ENCODE data around the gene WDHD1.
"Not testable (repeated sequence)": the region's sequence is repeated elsewhere in the genome, so short reads cannot be mapped to it uniquely, and the experiment has no call there.

The WDHD1 gene

DNA sequence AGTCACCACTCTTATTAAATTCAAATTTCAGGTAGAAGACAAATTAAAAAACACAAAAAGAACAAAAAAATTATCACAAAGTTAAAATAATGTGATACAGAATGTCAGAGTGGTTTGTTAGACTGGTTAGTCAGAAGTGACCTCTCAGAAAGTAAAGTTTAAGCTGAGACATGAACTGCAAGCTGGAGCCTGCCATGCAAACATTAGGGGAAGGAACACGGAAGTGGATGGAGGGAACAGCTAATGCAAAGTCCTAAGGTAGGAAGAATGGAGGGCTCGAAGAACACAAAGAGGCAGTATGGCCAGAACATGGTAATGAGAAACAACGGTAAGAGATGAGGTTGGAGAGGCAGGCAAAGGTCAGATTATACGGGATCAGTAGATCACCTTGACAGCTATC is 41.7 kb downstream of the WDHD1 start:
- H3K9ac ChIP-seq (ENCODE audit: low read length): no peak overlapping the region
- no peaks in the 10 kb centered on the region for H3K9me3 ChIP-seq (ENCODE audit: low read length)
- H3K27ac ChIP-seq (ENCODE audit: low read depth, low read length): no peak overlapping the region
- H3K4me3 ChIP-seq (ENCODE audit: low read depth in 1 of 2, low read length in 2 of 2): no peak overlapping the region
- H3K36me3 ChIP-seq (ENCODE audit: insufficient read depth, low read length): no peaks in the 10 kb centered on the region
- H3K4me1 ChIP-seq (ENCODE audit: insufficient read depth, low read length): no peaks in the 10 kb centered on the region
- H3K27me3 ChIP-seq (ENCODE audit: control insufficient read depth in 1 of 2, insufficient read depth in 2 of 2, low read length in 2 of 2): no peaks in the 10 kb centered on the region

GRCh38 chr14:54981698-54982097 is 45.2 kb downstream of the WDHD1 start:
- Histone ChIP-seq H3K27me3 (ENCODE audit: control insufficient read depth in 1 of 2, insufficient read depth in 2 of 2, low read length in 2 of 2) (no peaks in the 10 kb centered on the region), H3K9me3 (ENCODE audit: low read length) (no peaks in the 10 kb centered on the region), H3K27ac (ENCODE audit: low read depth, low read length) (no peak overlapping the region), H3K4me1 (ENCODE audit: insufficient read depth, low read length) (no peaks in the 10 kb centered on the region), H3K4me3 (ENCODE audit: low read depth in 1 of 2, low read length in 2 of 2) (no peak overlapping the region), H3K9ac (ENCODE audit: low read length) (no peak overlapping the region), H3K36me3 (ENCODE audit: insufficient read depth, low read length) (no peaks in the 10 kb centered on the region)

- Histone ChIP-seq H3K9ac (ENCODE audit: low read length) (no peak overlapping the region), H3K9me3 (ENCODE audit: low read length) (no peaks in the 10 kb centered on the region), H3K4me3 (ENCODE audit: low read depth in 1 of 2, low read length in 2 of 2) (no peak overlapping the region), H3K4me1 (ENCODE audit: insufficient read depth, low read length) (no peaks in the 10 kb centered on the region), H3K27me3 (ENCODE audit: control insufficient read depth in 1 of 2, insufficient read depth in 2 of 2, low read length in 2 of 2) (no peaks in the 10 kb centered on the region), H3K27ac (ENCODE audit: low read depth, low read length) (no peak overlapping the region), H3K36me3 (ENCODE audit: insufficient read depth, low read length) (no peaks in the 10 kb centered on the region)
Observed at GRCh38 chr14:54979039-54979438, 47.9 kb downstream of the WDHD1 start.

GRCh38 chr14:54976316-54976715 is 50.6 kb downstream of the WDHD1 start:
- no peaks in the 10 kb centered on the region for H3K36me3 ChIP-seq (ENCODE audit: insufficient read depth, low read length)
- H3K9me3 ChIP-seq (ENCODE audit: low read length): no peaks in the 10 kb centered on the region
- H3K4me1 ChIP-seq (ENCODE audit: insufficient read depth, low read length): no peaks in the 10 kb centered on the region
- no peak overlapping the region for H3K9ac ChIP-seq (ENCODE audit: low read length)
- no peak overlapping the region for H3K27ac ChIP-seq (ENCODE audit: low read depth, low read length)
- H3K27me3 ChIP-seq (ENCODE audit: control insufficient read depth in 1 of 2, insufficient read depth in 2 of 2, low read length in 2 of 2): no peaks in the 10 kb centered on the region
- no peak overlapping the region for H3K4me3 ChIP-seq (ENCODE audit: low read depth in 1 of 2, low read length in 2 of 2)

- Histone ChIP-seq H3K27me3 (ENCODE audit: control insufficient read depth in 1 of 2, insufficient read depth in 2 of 2, low read length in 2 of 2) (no peaks in the 10 kb centered on the region), H3K4me1 (ENCODE audit: insufficient read depth, low read length) (no peaks in the 10 kb centered on the region), H3K27ac (ENCODE audit: low read depth, low read length) (no peak overlapping the region), H3K4me3 (ENCODE audit: low read depth in 1 of 2, low read length in 2 of 2) (no peak overlapping the region), H3K9ac (ENCODE audit: low read length) (no peak overlapping the region), H3K36me3 (ENCODE audit: insufficient read depth, low read length) (no peaks in the 10 kb centered on the region), H3K9me3 (ENCODE audit: low read length) (no peaks in the 10 kb centered on the region)
Observed at GRCh38 chr14:54975856-54976255, 51.0 kb downstream of the WDHD1 start.

GRCh38 chr14:54974788-54975414 is 52.0 kb downstream of the WDHD1 start:
- Histone ChIP-seq H3K27me3 (ENCODE audit: control insufficient read depth in 1 of 2, insufficient read depth in 2 of 2, low read length in 2 of 2) (no peaks in the 10 kb centered on the region), H3K36me3 (ENCODE audit: insufficient read depth, low read length) (no peaks in the 10 kb centered on the region), H3K4me1 (ENCODE audit: insufficient read depth, low read length) (no peaks in the 10 kb centered on the region), H3K9me3 (ENCODE audit: low read length) (no peaks in the 10 kb centered on the region), H3K27ac (ENCODE audit: low read depth, low read length) (no peak overlapping the region), H3K9ac (ENCODE audit: low read length) (no peak overlapping the region), H3K4me3 (ENCODE audit: low read depth in 1 of 2, low read length in 2 of 2) (no peak overlapping the region)

DNA sequence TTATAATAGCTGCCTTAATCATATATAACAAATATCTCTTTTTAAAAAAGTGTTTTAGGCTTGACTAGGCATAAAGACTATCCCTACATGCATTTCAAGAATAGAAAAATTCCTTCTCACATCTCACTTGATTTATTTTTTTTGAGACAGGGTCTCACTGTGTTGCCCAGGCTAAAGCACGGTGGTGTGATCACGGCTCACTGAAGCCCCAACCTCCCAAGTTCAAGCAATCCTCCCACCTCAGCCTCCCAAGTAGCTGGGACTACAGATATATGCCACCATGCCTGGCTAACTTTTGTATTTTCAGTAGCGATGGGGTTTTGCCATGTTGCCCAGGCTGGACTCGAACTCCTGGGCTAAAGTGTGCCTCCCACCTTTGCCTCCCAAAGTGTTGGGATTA is 59.4 kb downstream of the WDHD1 start:
- no peaks in the 10 kb centered on the region for H3K9me3 ChIP-seq (ENCODE audit: low read length)
- no peak overlapping the region for H3K9ac ChIP-seq (ENCODE audit: low read length)
- H3K4me3 ChIP-seq (ENCODE audit: low read depth in 1 of 2, low read length in 2 of 2): no peak overlapping the region
- no peaks in the 10 kb centered on the region for H3K4me1 ChIP-seq (ENCODE audit: insufficient read depth, low read length)
- H3K27ac ChIP-seq (ENCODE audit: low read depth, low read length): no peak overlapping the region
- no peaks in the 10 kb centered on the region for H3K36me3 ChIP-seq (ENCODE audit: insufficient read depth, low read length)
- H3K27me3 ChIP-seq (ENCODE audit: control insufficient read depth in 1 of 2, insufficient read depth in 2 of 2, low read length in 2 of 2): no peaks in the 10 kb centered on the region

DNA sequence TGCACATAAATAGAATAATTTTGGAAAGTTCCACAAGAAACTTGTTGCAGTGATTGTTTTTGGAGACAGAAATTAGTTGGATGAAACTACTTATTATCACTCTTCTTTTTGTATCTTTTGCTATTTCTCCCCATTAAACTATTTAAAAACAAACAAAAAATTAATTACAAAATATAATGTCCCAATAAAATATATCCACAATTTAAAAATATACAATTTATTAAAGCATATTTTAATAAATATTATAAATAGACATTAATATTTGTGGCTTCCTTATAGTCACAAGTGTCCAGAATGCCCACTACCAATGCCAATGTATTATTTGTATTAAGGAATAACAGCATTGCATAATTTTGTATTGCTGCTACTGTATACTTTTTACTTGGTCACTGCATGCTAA is 71.8 kb downstream of the WDHD1 start:
- Histone ChIP-seq H3K9ac (ENCODE audit: low read length) (no peak overlapping the region), H3K27me3 (ENCODE audit: control insufficient read depth in 1 of 2, insufficient read depth in 2 of 2, low read length in 2 of 2) (no peaks in the 10 kb centered on the region), H3K4me3 (ENCODE audit: low read depth in 1 of 2, low read length in 2 of 2) (no peak overlapping the region), H3K36me3 (ENCODE audit: insufficient read depth, low read length) (no peaks in the 10 kb centered on the region), H3K4me1 (ENCODE audit: insufficient read depth, low read length) (no peaks in the 10 kb centered on the region), H3K27ac (ENCODE audit: low read depth, low read length) (no peak overlapping the region), H3K9me3 (ENCODE audit: low read length) (no peaks in the 10 kb centered on the region)

GRCh38 chr14:54953609-54954008 is 73.3 kb downstream of the WDHD1 start:
- not testable (repeated sequence) for H3K27me3 ChIP-seq (ENCODE audit: control insufficient read depth in 1 of 2, insufficient read depth in 2 of 2, low read length in 2 of 2); H3K36me3 ChIP-seq (ENCODE audit: insufficient read depth, low read length); H3K4me3 ChIP-seq (ENCODE audit: low read depth in 1 of 2, low read length in 2 of 2)

GRCh38 chr14:54952803-54953202 is 74.1 kb downstream of the WDHD1 start:
- H3K9ac ChIP-seq (ENCODE audit: low read length); H3K36me3 ChIP-seq (ENCODE audit: insufficient read depth, low read length); H3K4me3 ChIP-seq (ENCODE audit: low read depth in 1 of 2, low read length in 2 of 2); H3K9me3 ChIP-seq (ENCODE audit: low read length); H3K4me1 ChIP-seq (ENCODE audit: insufficient read depth, low read length); H3K27me3 ChIP-seq (ENCODE audit: control insufficient read depth in 1 of 2, insufficient read depth in 2 of 2, low read length in 2 of 2); H3K27ac ChIP-seq (ENCODE audit: low read depth, low read length): not testable (repeated sequence)

More at GRCh38 chr14:54953609-54954008, 73.3 kb downstream of the WDHD1 start:
- not testable (repeated sequence) for H3K4me1 ChIP-seq (ENCODE audit: insufficient read depth, low read length); H3K9me3 ChIP-seq (ENCODE audit: low read length); H3K27ac ChIP-seq (ENCODE audit: low read depth, low read length); H3K9ac ChIP-seq (ENCODE audit: low read length)

DNA sequence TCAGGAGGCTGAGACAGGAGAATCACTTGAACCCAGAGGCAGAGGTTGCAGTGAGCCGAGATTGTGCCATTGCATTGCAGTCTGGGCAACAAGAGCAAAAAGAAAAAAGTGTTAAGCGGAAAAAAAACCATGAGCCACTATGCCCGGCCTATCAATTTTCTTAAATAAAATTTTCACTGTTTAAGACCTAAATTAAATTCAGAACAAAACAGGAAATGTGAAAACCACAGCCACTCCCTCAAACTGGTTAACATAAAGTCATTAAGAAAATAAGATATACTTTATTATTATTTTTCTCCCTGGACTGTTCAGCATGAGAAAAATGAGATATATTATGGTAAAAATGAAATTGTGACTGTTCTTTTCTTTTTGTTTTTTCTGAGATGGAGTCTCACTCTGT is 79.7 kb downstream of the WDHD1 start:
- no peaks in the 10 kb centered on the region for H3K27me3 ChIP-seq (ENCODE audit: control insufficient read depth in 1 of 2, insufficient read depth in 2 of 2, low read length in 2 of 2)
- H3K4me3 ChIP-seq (ENCODE audit: low read depth in 1 of 2, low read length in 2 of 2): no peak overlapping the region
- no peak overlapping the region for H3K9ac ChIP-seq (ENCODE audit: low read length)
- H3K36me3 ChIP-seq (ENCODE audit: insufficient read depth, low read length): no peaks in the 10 kb centered on the region
- H3K9me3 ChIP-seq (ENCODE audit: low read length): no peaks in the 10 kb centered on the region
- H3K4me1 ChIP-seq (ENCODE audit: insufficient read depth, low read length): no peaks in the 10 kb centered on the region
- H3K27ac ChIP-seq (ENCODE audit: low read depth, low read length): no peak overlapping the region

DNA sequence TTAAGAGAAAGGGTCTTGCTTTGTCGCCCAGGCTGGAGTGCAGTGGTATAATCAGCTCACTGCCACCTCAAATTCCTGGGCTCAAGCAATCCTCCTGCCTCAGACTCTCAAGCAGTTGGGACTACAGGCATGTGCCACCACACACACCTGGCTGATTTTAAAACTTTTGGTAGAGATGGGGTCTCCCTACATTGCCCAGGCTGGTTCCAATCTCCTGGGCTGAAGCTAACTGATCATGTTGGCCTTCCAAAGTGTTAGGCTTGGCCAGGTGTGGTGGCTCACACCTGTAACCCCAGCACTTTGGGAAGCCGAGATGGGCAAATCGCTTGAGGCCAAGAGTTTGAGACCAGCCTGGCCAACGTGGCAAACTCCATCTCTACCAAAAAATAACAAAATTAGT is 80.4 kb downstream of the WDHD1 start:
- H3K4me3 ChIP-seq (ENCODE audit: low read depth in 1 of 2, low read length in 2 of 2): no peak overlapping the region
- no peak overlapping the region for H3K27ac ChIP-seq (ENCODE audit: low read depth, low read length)
- H3K27me3 ChIP-seq (ENCODE audit: control insufficient read depth in 1 of 2, insufficient read depth in 2 of 2, low read length in 2 of 2): no peaks in the 10 kb centered on the region
- no peaks in the 10 kb centered on the region for H3K4me1 ChIP-seq (ENCODE audit: insufficient read depth, low read length)
- H3K36me3 ChIP-seq (ENCODE audit: insufficient read depth, low read length): no peaks in the 10 kb centered on the region
- H3K9me3 ChIP-seq (ENCODE audit: low read length): no peaks in the 10 kb centered on the region
- no peak overlapping the region for H3K9ac ChIP-seq (ENCODE audit: low read length)
